Stimulated activated CD8-positive, alpha-beta memory T cell treated with anti-CD3 and anti-CD28 coated beads, Interleukin-4, amount 100 ng/mL, for 4 hours (primary cell): Measurements from ENCODE around the gene PSG3.
"Not testable (repeated sequence)": the region's sequence is repeated elsewhere in the genome, so short reads cannot be mapped to it uniquely, and the experiment has no call there.

Source experiments
- DNase-seq, 2 donors: peaks; one replicate each; pipeline ENCODE4 v3.0.0-alpha.2; 2020; ENCODE audit warnings: low read depth in 2 of 2, low spot score in 1 of 2

Gene PSG3

GRCh38 chr19:42695811-42696503 lies 44.3 kb downstream of the PSG3 start:
- no peak for DNase-seq

- DNase-seq = no peak
These were observed 46.4 kb downstream of the PSG3 start for GRCh38 chr19:42693760-42694350.

GRCh38 chr19:42683917-42684513 lies 56.3 kb downstream of the PSG3 start:
- DNase-seq = no peak

GRCh38 chr19:42676326-42676725 lies 64.0 kb downstream of the PSG3 start:
- DNase-seq = not testable (repeated sequence)

- not testable (repeated sequence) for DNase-seq
These were observed 65.7 kb downstream of the PSG3 start for GRCh38 chr19:42674549-42674948.
